K562 treated with DMSO at 1 percent for 4 hours (cell line): ENCODE measurements around the gene PPY. TPM values are rescaled to one million over a fixed set of nuclear protein-coding genes. Genes with fewer than 3 reads are reported as not detected.

Experiments used
- total RNA-seq: library from RNA; unstranded; fragments of 300-600 nt; gene quantifications from 2 replicates; pipeline ENCODE4 v1.2.3, GENCODE V29; 2022; ENCODE audit not compliant: insufficient read depth

The PPY gene
- total RNA-seq = not detected in 2 replicates

GRCh38 chr17:43942051-43942685, at the start of gene PPY:
TSS of gene PPY (minus strand) at chr17:43942476. CDS start at chr17:43941654, 822 bp downstream.

GRCh38 chr17:43953746-43954145, 11.5 kb upstream of the PPY start, which contains the start of gene PYY:
TSS of gene PYY (minus strand) at chr17:43953940. CDS start at chr17:43953483, 457 bp downstream.

GRCh38 chr17:43907425-43907981, 34.8 kb downstream of the PPY start, which contains the start of gene MPP2:
TSS of gene MPP2 (minus strand) at chr17:43907536. CDS start at chr17:43904460, 3,076 bp downstream.

Other genes with a start within 250 kb of the PPY start
- not detected in 2 replicates for gene SOST, start 183.7 kb downstream of the PPY start, total RNA-seq
- 13.9 and 18.7 TPM in 2 replicates for gene DUSP3, start 163.5 kb downstream of the PPY start, total RNA-seq
- gene CFAP97D1, start 162.0 kb downstream of the PPY start, total RNA-seq = not detected in 2 replicates
- 1.5 TPM in 1 of 2 replicates, not detected in the other for gene MPP3, start 109.3 kb downstream of the PPY start, total RNA-seq
- not detected in 2 replicates for gene CD300LG, start 95.3 kb downstream of the PPY start, total RNA-seq
- not detected in 2 replicates for gene MPP2, start 34.9 kb downstream of the PPY start, total RNA-seq
- gene PYY, start 11.5 kb upstream of the PPY start, total RNA-seq = not detected in 2 replicates
- 0.42 TPM in 1 of 2 replicates, not detected in the other for gene NAGS, start 62.1 kb upstream of the PPY start, total RNA-seq
- gene TMEM101, start 72.5 kb upstream of the PPY start, total RNA-seq = 51.5 and 53.2 TPM in 2 replicates
- 23.5 and 32.5 TPM in 2 replicates for gene LSM12, start 124.2 kb upstream of the PPY start, total RNA-seq
- gene G6PC3, start 128.3 kb upstream of the PPY start, total RNA-seq = 38.8 TPM in 2 replicates
- 36.1 and 51.2 TPM in 2 replicates for gene HDAC5, start 181.2 kb upstream of the PPY start, total RNA-seq
- gene HROB, start 199.5 kb upstream of the PPY start, total RNA-seq = 9.9 and 11.4 TPM in 2 replicates
- gene ASB16, start 228.2 kb upstream of the PPY start, total RNA-seq = not detected in 2 replicates
- 21.4 and 22.4 TPM in 2 replicates for gene TMUB2, start 244.5 kb upstream of the PPY start, total RNA-seq